ACC112 (cell line): ENCODE measurements around the gene CCNC.

ENCODE experiments used
- H2AFZ ChIP-seq: fragments of 200-600 bp; sonication (generic); one replicate; pipeline ENCODE4 v1.6.0; 2017; ENCODE audit warnings: antibody characterized with exemption, low read length; ENCODE audit not compliant: unreplicated experiment
- H3K27ac ChIP-seq: fragments of 200-600 bp; sonication (generic); 2 replicates; pipeline ENCODE4 v1.5.1; 2014; ENCODE audit warnings: low read depth, mild to moderate bottlenecking, antibody characterized with exemption, low read length, moderate library complexity
- H3K27me3 ChIP-seq: fragments of 200-600 bp; sonication (generic); 2 replicates; pipeline ENCODE4 v1.6.1; 2014; ENCODE audit warnings: mild to moderate bottlenecking, antibody characterized with exemption, low read length, moderate library complexity, mixed read lengths; ENCODE audit not compliant: insufficient read depth
- H3K36me3 ChIP-seq: fragments of 200-600 bp; sonication (generic); 2 replicates; pipeline ENCODE4 v1.6.1; 2016; ENCODE audit warnings: mild to moderate bottlenecking, antibody characterized with exemption, low read length, moderate library complexity, mixed read lengths; ENCODE audit not compliant: insufficient read depth
- H3K4me1 ChIP-seq: fragments of 200-600 bp; sonication (generic); one replicate; pipeline ENCODE4 v1.6.1; 2016; ENCODE audit warnings: low read length, mixed read lengths; ENCODE audit not compliant: insufficient read depth, unreplicated experiment, control insufficient read depth
- H3K4me3 ChIP-seq: fragments of 200-600 bp; sonication (generic); 2 replicates; pipeline ENCODE4 v1.5.1; 2014; ENCODE audit warnings: mild to moderate bottlenecking, low read depth, low read length
- H3K79me2 ChIP-seq: fragments of 200-600 bp; sonication (generic); one replicate; pipeline ENCODE4 v1.6.0; 2016; ENCODE audit warnings: low read length; ENCODE audit not compliant: control insufficient read depth, unreplicated experiment, insufficient read depth

The CCNC gene

GRCh38 chr6:99573980-99574617 lies 5.6 kb upstream of the CCNC start:
- no peaks in the 10 kb centered on the region for H3K79me2 ChIP-seq

GRCh38 chr6:99563056-99563723 lies 5.3 kb downstream of the CCNC start:
- peaks cover 64% of the 10 kb centered on the region for H3K79me2 ChIP-seq
- no peak overlapping the region for H3K4me3 ChIP-seq
- peaks cover 19% of the 10 kb centered on the region for H3K4me1 ChIP-seq
- H3K27me3 ChIP-seq, result no peaks in the 10 kb centered on the region
- no peak overlapping the region for H2AFZ ChIP-seq
- no peak overlapping the region for H3K27ac ChIP-seq
- peaks cover 24% of the 10 kb centered on the region for H3K36me3 ChIP-seq

More at GRCh38 chr6:99573980-99574617, 5.6 kb upstream of the CCNC start:
- Histone ChIP-seq H2AFZ (no peak overlapping the region), H3K36me3 (no peaks in the 10 kb centered on the region), H3K4me3 (no peak overlapping the region), H3K4me1 (no peaks in the 10 kb centered on the region), H3K27me3 (no peaks in the 10 kb centered on the region), H3K27ac (no peak overlapping the region)

GRCh38 chr6:99560668-99561067 lies 7.8 kb downstream of the CCNC start:
- peaks cover 41% of the 10 kb centered on the region for H3K79me2 ChIP-seq
- H3K36me3 ChIP-seq, result peaks cover 36% of the 10 kb centered on the region
- H3K27me3 ChIP-seq, result no peaks in the 10 kb centered on the region
- no peak overlapping the region for H2AFZ ChIP-seq
- H3K27ac ChIP-seq, result no peak overlapping the region
- peaks cover 13% of the 10 kb centered on the region for H3K4me1 ChIP-seq
- H3K4me3 ChIP-seq, result no peak overlapping the region

GRCh38 chr6:99559057-99559456 lies 9.4 kb downstream of the CCNC start:
- Histone ChIP-seq H3K4me3 (no peak overlapping the region), H3K4me1 (peaks cover 13% of the 10 kb centered on the region), H3K27me3 (no peaks in the 10 kb centered on the region), H3K27ac (no peak overlapping the region), H3K79me2 (peaks cover 27% of the 10 kb centered on the region), H3K36me3 (peaks cover 45% of the 10 kb centered on the region), H2AFZ (no peak overlapping the region)

GRCh38 chr6:99553888-99554287 lies 14.6 kb downstream of the CCNC start:
- Histone ChIP-seq H3K27me3 (no peaks in the 10 kb centered on the region), H3K4me3 (no peak overlapping the region), H3K36me3 (peaks cover 29% of the 10 kb centered on the region), H3K27ac (no peak overlapping the region), H3K4me1 (no peaks in the 10 kb centered on the region), H2AFZ (no peak overlapping the region), H3K79me2 (no peaks in the 10 kb centered on the region)

GRCh38 chr6:99550046-99550748 lies 18.3 kb downstream of the CCNC start:
- H3K4me1 ChIP-seq, result no peaks in the 10 kb centered on the region
- peaks cover 26% of the 10 kb centered on the region for H3K36me3 ChIP-seq
- H3K79me2 ChIP-seq, result peaks cover 4% of the 10 kb centered on the region
- no peaks in the 10 kb centered on the region for H3K27me3 ChIP-seq
- H3K4me3 ChIP-seq, result no peak overlapping the region
- no peak overlapping the region for H2AFZ ChIP-seq
- no peak overlapping the region for H3K27ac ChIP-seq

- Histone ChIP-seq H3K79me2 (peaks cover 4% of the 10 kb centered on the region), H2AFZ (no peak overlapping the region), H3K36me3 (peaks cover 29% of the 10 kb centered on the region)
Measured at GRCh38 chr6:99548706-99549105, 19.8 kb downstream of the CCNC start.

GRCh38 chr6:99547526-99547925 lies 20.9 kb downstream of the CCNC start:
- Histone ChIP-seq H3K27me3 (no peaks in the 10 kb centered on the region), H2AFZ (no peak overlapping the region), H3K79me2 (peaks cover 4% of the 10 kb centered on the region), H3K36me3 (peaks cover 37% of the 10 kb centered on the region), H3K27ac (no peak overlapping the region), H3K4me1 (no peaks in the 10 kb centered on the region), H3K4me3 (no peak overlapping the region)

More at GRCh38 chr6:99548706-99549105, 19.8 kb downstream of the CCNC start:
- no peak overlapping the region for H3K4me3 ChIP-seq
- no peaks in the 10 kb centered on the region for H3K4me1 ChIP-seq
- H3K27me3 ChIP-seq, result no peaks in the 10 kb centered on the region
- H3K27ac ChIP-seq, result no peak overlapping the region

GRCh38 chr6:99545442-99545841 lies 23.0 kb downstream of the CCNC start:
- H3K27me3 ChIP-seq, result no peaks in the 10 kb centered on the region
- H2AFZ ChIP-seq, result no peak overlapping the region
- H3K4me3 ChIP-seq, result no peak overlapping the region
- no peak overlapping the region for H3K27ac ChIP-seq
- H3K79me2 ChIP-seq, result peaks cover 4% of the 10 kb centered on the region
- peaks cover 40% of the 10 kb centered on the region for H3K36me3 ChIP-seq
- H3K4me1 ChIP-seq, result no peaks in the 10 kb centered on the region

GRCh38 chr6:99543968-99544367 lies 24.5 kb downstream of the CCNC start:
- Histone ChIP-seq H3K4me1 (no peaks in the 10 kb centered on the region), H2AFZ (no peak overlapping the region), H3K79me2 (peaks cover 4% of the 10 kb centered on the region), H3K36me3 (peaks cover 42% of the 10 kb centered on the region), H3K27ac (no peak overlapping the region), H3K4me3 (no peak overlapping the region), H3K27me3 (no peaks in the 10 kb centered on the region)
